Measurements from ENCODE around the gene ADARB2.

DNA sequence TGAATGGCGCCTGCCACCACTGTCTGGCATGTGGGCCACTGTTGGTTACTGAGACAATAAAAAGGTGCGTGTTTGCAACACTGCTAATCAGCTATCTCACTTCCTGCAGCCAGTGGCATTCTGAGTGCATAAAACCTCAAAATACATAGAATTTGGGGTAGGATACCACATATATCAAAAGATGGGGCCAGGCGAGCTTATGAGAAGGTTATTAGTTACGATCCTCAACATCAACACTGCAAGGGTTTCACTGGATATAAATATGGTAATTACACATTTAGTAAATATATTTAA, 480.9 kb downstream of the ADARB2 start:
- TF ChIP-seq POLR2A (IDR thresholded peaks at IDR 0.05), result no peak
- TF ChIP-seq, protein P1, sequence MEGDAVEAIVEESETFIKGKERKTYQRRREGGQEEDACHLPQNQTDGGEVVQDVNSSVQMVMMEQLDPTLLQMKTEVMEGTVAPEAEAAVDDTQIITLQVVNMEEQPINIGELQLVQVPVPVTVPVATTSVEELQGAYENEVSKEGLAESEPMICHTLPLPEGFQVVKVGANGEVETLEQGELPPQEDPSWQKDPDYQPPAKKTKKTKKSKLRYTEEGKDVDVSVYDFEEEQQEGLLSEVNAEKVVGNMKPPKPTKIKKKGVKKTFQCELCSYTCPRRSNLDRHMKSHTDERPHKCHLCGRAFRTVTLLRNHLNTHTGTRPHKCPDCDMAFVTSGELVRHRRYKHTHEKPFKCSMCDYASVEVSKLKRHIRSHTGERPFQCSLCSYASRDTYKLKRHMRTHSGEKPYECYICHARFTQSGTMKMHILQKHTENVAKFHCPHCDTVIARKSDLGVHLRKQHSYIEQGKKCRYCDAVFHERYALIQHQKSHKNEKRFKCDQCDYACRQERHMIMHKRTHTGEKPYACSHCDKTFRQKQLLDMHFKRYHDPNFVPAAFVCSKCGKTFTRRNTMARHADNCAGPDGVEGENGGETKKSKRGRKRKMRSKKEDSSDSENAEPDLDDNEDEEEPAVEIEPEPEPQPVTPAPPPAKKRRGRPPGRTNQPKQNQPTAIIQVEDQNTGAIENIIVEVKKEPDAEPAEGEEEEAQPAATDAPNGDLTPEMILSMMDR (IDR thresholded peaks at IDR 0.05), result no peak

Measured in testis (tissue), 2 donors.